ENCODE measurements around the gene INAVA. TPM values are rescaled to one million over a fixed set of nuclear protein-coding genes. Genes with fewer than 3 reads are reported as not detected.

Gene INAVA
- total RNA-seq, 6 experiments from 2014 or later = not detected

GRCh38 chr1:200887036-200887435 lies 7.7 kb upstream of the INAVA start:
- no peak overlapping the region for H3K27ac Mint-ChIP-seq
- H3K36me3 Mint-ChIP-seq (ENCODE audit: low read depth) = no peaks in the 10 kb centered on the region

GRCh38 chr1:200887772-200888348 lies 6.8 kb upstream of the INAVA start:
- no peak for DNase-seq
- Mint-ChIP-seq H3K4me1 (ENCODE audit: low read depth) (peaks cover 14% of the 10 kb centered on the region; the same call in 1 of the 2 replicates), H3K4me3 (no peak overlapping the region), H3K36me3 (ENCODE audit: low read depth) (no peaks in the 10 kb centered on the region), H3K9me3 (no peaks in the 10 kb centered on the region), H3K27me3 (ENCODE audit: insufficient read depth) (peaks cover 46% of the 10 kb centered on the region), H3K27ac (no peak overlapping the region)
- no peak for TF ChIP-seq CTCF (IDR thresholded peaks at IDR 0.05)

More at GRCh38 chr1:200887036-200887435, 7.7 kb upstream of the INAVA start:
- H3K4me3 Mint-ChIP-seq = no peak overlapping the region
- H3K27me3 Mint-ChIP-seq (ENCODE audit: insufficient read depth) = peaks cover 40% of the 10 kb centered on the region
- DNase-seq = no peak
- TF ChIP-seq CTCF (IDR thresholded peaks at IDR 0.05) = no peak
- no peaks in the 10 kb centered on the region for H3K9me3 Mint-ChIP-seq
- peaks cover 12% of the 10 kb centered on the region; the same call in 1 of the 2 replicates for H3K4me1 Mint-ChIP-seq (ENCODE audit: low read depth)

- Mint-ChIP-seq H3K4me1 (ENCODE audit: low read depth) (peaks cover 14% of the 10 kb centered on the region; the same call in 1 of the 2 replicates), H3K27ac (no peak overlapping the region), H3K9me3 (no peaks in the 10 kb centered on the region), H3K4me3 (no peak overlapping the region), H3K27me3 (ENCODE audit: insufficient read depth) (peaks cover 48% of the 10 kb centered on the region), H3K36me3 (ENCODE audit: low read depth) (no peaks in the 10 kb centered on the region)
- no peak for TF ChIP-seq CTCF (IDR thresholded peaks at IDR 0.05)
- no peak for DNase-seq
Observed at GRCh38 chr1:200888349-200888838, 6.3 kb upstream of the INAVA start.

GRCh38 chr1:200889571-200889970 lies 5.1 kb upstream of the INAVA start:
- Mint-ChIP-seq H3K9me3 (no peaks in the 10 kb centered on the region), H3K27ac (no peak overlapping the region), H3K36me3 (ENCODE audit: low read depth) (no peaks in the 10 kb centered on the region), H3K27me3 (ENCODE audit: insufficient read depth) (peaks cover 56% of the 10 kb centered on the region), H3K4me3 (no peak overlapping the region), H3K4me1 (ENCODE audit: low read depth) (peaks cover 14% of the 10 kb centered on the region; the same call in 1 of the 2 replicates)
- TF ChIP-seq CTCF (IDR thresholded peaks at IDR 0.05) = no peak
- DNase-seq = no peak

- Mint-ChIP-seq H3K9me3 (no peaks in the 10 kb centered on the region), H3K4me1 (ENCODE audit: low read depth) (peaks cover 14% of the 10 kb centered on the region; the same call in 1 of the 2 replicates), H3K27ac (no peak overlapping the region), H3K36me3 (ENCODE audit: low read depth) (no peaks in the 10 kb centered on the region), H3K4me3 (no peak overlapping the region), H3K27me3 (ENCODE audit: insufficient read depth) (peaks cover 56% of the 10 kb centered on the region)
- no peak for DNase-seq
- no peak for TF ChIP-seq CTCF (IDR thresholded peaks at IDR 0.05)
Observed at GRCh38 chr1:200890027-200890426, 4.7 kb upstream of the INAVA start.

Measured in HFFc6 (cell line).